ENCODE data around the gene DRD1. TPM values are rescaled to one million over a fixed set of nuclear protein-coding genes. Genes with fewer than 3 reads are reported as not detected.

Gene DRD1
- total RNA-seq, 1 donor from 2014 or later: 0.58 TPM

GRCh38 chr5:175487514-175488222 is 43.7 kb upstream of the DRD1 start:
- DNase-seq: no peak
- TF ChIP-seq CTCF (IDR thresholded peaks at IDR 0.05): no peak

GRCh38 chr5:175485631-175486030 is 41.6 kb upstream of the DRD1 start:
- DNase-seq (no peak), ATAC-seq (no peak)

More at GRCh38 chr5:175487514-175488222, 43.7 kb upstream of the DRD1 start:
- intact Hi-C loops (cut with DNase I): no loop called here
- Histone ChIP-seq H3K4me1 (no peaks in the 10 kb centered on the region), H3K36me3 (peaks cover 9% of the 10 kb centered on the region), H3K9me3 (no peaks in the 10 kb centered on the region), H3K27me3 (no peaks in the 10 kb centered on the region), H3K27ac (no peak overlapping the region), H3K4me3 (no peak overlapping the region)
- ATAC-seq: no peak

GRCh38 chr5:175484829-175485228 is 40.8 kb upstream of the DRD1 start:
- Histone ChIP-seq H3K27me3 (no peaks in the 10 kb centered on the region), H3K4me1 (peaks cover under 1% of the 10 kb centered on the region), H3K4me3 (no peak overlapping the region), H3K27ac (no peak overlapping the region), H3K36me3 (no peaks in the 10 kb centered on the region), H3K9me3 (no peaks in the 10 kb centered on the region)
- no peak for TF ChIP-seq CTCF (IDR thresholded peaks at IDR 0.05)
- ATAC-seq (no peak), DNase-seq (no peak)
- intact Hi-C loops (cut with DNase I): no loop called here

More at GRCh38 chr5:175485631-175486030, 41.6 kb upstream of the DRD1 start:
- Histone ChIP-seq H3K27me3 (no peaks in the 10 kb centered on the region), H3K4me1 (no peaks in the 10 kb centered on the region), H3K4me3 (no peak overlapping the region), H3K9me3 (no peaks in the 10 kb centered on the region), H3K27ac (no peak overlapping the region), H3K36me3 (no peaks in the 10 kb centered on the region)
- TF ChIP-seq CTCF (IDR thresholded peaks at IDR 0.05): no peak
- intact Hi-C loops (cut with DNase I): no loop called here

- TF ChIP-seq CTCF (IDR thresholded peaks at IDR 0.05): no peak
- H3K27me3 ChIP-seq: no peaks in the 10 kb centered on the region
- no peak for DNase-seq
- intact Hi-C loops (cut with DNase I): no loop called here
- H3K4me1 ChIP-seq: peaks cover 5% of the 10 kb centered on the region
- no peaks in the 10 kb centered on the region for H3K9me3 ChIP-seq
- H3K4me3 ChIP-seq: no peak overlapping the region
- H3K27ac ChIP-seq: no peak overlapping the region
- peak; percentile 17 for ATAC-seq
- H3K36me3 ChIP-seq: no peaks in the 10 kb centered on the region
These were observed 40.3 kb upstream of the DRD1 start for GRCh38 chr5:175484322-175484721.

- DNase-seq (no peak), ATAC-seq (no peak)
- Histone ChIP-seq H3K9me3 (no peaks in the 10 kb centered on the region), H3K4me3 (no peak overlapping the region), H3K27ac (no peak overlapping the region), H3K27me3 (no peaks in the 10 kb centered on the region), H3K4me1 (peaks cover 8% of the 10 kb centered on the region), H3K36me3 (no peaks in the 10 kb centered on the region)
- no peak for TF ChIP-seq CTCF (IDR thresholded peaks at IDR 0.05)
- intact Hi-C loops (cut with DNase I): no loop called here
These were observed 39.4 kb upstream of the DRD1 start for GRCh38 chr5:175483337-175483736.
